Astrocyte of the cerebellum (primary cell): ENCODE measurements around the gene S100A2.
A peak's percentile ranks its signal among the peaks of the same experiment; 100 is the strongest.

Source experiments
- DNase-seq: peaks from one replicate; pipeline ENCODE4 v3.0.0-alpha.2; 2011; ENCODE audit warnings: low read depth
- H3K4me3 ChIP-seq: 2 replicates; pipeline ENCODE4 v1.5.1; 2011; ENCODE audit warnings: mild to moderate bottlenecking, low read depth, low read length, moderate library complexity
- in situ Hi-C: cut with HindIII; loops from 2 replicates; pipeline ENCODE4 v1.10.0; 2017; ENCODE audit warnings: low sequenced_read_pairs
- TF ChIP-seq, protein P1 (sequence below): IDR thresholded peaks from 2 replicates; pipeline ENCODE4 v1.5.1; 2012; ENCODE audit warnings: low read length, low read depth, moderate library complexity, mild to moderate bottlenecking; ENCODE audit errors: missing control alignments

Gene S100A2

DNA sequence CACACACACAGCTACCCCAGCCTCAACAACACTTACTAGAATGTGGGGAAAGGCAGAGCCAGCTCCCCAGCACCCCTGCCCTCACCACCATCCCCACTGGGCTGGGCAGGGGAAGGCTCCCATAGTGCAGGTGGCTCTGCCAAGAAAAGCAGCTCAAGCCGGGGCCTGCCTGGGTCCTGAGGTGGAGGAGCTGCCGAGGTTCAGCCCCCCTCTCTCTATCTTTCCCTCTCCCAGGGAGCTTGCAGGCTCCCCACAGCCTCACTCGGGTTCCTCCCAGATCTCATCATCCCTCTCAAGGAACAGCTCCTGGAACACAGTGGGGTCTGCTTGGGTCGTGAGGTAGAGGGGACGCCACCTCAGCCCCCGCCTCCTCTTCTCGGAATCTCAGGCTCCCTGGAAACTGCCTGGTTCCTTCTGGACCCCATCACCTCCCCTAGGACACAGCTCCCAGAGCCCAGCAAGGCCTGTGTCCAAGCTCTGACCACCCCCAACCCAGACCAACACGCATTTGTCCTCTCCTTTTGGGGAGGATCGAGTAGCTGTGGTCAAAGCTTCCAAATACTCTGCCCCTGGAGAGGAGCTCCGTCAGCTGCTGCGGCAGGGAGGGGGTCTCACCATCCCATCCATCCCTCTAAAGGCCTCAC is 46.6 kb upstream of the S100A2 start:
- in situ Hi-C loops = no loop called here
- peak overlapping the region; percentile 72 for H3K4me3 ChIP-seq
- TF ChIP-seq, protein P1, sequence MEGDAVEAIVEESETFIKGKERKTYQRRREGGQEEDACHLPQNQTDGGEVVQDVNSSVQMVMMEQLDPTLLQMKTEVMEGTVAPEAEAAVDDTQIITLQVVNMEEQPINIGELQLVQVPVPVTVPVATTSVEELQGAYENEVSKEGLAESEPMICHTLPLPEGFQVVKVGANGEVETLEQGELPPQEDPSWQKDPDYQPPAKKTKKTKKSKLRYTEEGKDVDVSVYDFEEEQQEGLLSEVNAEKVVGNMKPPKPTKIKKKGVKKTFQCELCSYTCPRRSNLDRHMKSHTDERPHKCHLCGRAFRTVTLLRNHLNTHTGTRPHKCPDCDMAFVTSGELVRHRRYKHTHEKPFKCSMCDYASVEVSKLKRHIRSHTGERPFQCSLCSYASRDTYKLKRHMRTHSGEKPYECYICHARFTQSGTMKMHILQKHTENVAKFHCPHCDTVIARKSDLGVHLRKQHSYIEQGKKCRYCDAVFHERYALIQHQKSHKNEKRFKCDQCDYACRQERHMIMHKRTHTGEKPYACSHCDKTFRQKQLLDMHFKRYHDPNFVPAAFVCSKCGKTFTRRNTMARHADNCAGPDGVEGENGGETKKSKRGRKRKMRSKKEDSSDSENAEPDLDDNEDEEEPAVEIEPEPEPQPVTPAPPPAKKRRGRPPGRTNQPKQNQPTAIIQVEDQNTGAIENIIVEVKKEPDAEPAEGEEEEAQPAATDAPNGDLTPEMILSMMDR = no peak
- DNase-seq = no peak

DNA sequence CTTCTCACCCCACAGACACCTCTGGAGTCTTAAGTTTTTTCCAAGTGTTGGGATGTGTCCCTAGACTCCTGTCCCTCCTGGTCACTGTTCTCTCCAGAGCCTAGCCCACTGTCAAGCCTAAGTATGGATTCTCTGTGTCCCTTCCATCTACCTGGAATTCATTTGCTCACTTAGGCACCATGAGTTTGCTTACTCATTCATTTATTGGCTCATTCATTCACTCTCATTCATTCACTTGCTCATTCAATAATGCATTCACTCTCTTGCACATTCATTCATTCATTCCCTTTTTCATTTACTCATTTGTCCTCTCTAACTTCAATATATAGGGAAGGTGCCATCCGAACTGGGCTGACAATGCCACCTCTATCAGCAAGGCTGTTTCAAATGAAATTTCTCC is 45.7 kb upstream of the S100A2 start:
- TF ChIP-seq, protein P1 = no peak
- peak overlapping the region; percentile 72 for H3K4me3 ChIP-seq
- DNase-seq = no peak
- in situ Hi-C loops = no loop called here

DNA sequence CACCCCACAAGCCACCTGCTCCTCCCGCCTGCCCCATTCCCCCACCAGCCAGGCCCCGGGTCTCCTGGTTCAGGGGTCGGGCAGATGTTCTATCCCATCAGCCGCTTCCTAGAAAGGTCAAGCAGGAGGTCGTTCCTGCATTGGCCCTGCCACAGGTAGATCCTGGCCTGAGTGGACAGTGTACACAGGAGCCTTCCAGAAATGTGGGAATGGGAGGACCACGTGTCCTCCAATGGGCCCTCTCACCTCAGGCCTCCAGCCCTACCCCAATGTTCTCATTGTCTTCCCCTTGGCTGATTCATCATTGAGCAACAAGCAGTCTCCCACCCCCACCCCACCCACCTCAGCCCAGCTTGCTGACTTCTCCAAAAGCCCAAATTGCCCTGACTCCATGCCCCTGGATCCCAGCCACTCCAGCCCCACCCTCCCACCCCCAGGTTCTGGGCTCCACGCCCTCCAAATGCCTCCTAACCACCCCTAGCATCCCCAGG is 45.2 kb upstream of the S100A2 start:
- peak overlapping the region; percentile 72 for H3K4me3 ChIP-seq
- DNase-seq = no peak
- TF ChIP-seq, protein P1 = no peak
- in situ Hi-C loops = no loop called here

DNA sequence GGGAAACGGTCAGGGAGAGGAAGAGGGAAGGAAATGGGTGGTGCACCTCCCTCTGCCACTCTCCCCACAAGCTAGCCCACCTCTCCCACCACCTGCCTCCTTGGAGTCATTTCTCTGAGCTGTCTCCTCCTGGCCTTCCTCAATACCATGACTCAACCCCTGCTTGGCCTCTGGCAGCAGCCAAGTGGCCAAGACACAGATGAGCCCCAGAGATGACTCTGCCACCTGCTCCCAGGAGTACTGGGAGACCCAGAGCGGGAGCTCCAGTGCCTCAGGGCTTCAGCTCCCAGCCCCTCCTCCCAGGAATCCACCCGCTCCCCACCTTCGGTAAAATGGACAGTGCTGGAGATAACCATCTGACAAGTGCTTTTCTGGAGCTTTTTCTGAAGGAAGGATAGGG is 44.7 kb upstream of the S100A2 start:
- DNase-seq = no peak
- TF ChIP-seq, protein P1 = no peak
- in situ Hi-C loops = no loop called here
- no peak overlapping the region for H3K4me3 ChIP-seq

DNA sequence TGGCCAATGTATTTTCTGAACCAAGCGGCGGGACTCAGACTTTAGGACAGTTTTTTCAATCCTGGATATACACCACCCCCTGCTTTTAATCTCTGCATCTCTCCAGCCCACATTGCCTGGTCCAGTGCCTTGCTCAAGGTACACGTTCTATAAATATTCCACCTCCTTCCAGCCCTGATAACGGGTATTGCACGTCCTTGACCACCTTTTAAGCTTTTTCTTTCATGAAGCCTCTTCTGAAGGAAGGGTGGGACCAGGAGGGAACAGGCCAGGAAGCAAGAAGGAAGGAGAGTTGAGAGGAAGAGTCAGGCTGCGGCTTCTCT is 43.9 kb upstream of the S100A2 start:
- TF ChIP-seq, protein P1 = no peak
- H3K4me3 ChIP-seq = peak overlapping the region; percentile 35
- in situ Hi-C loops = no loop called here
- DNase-seq = no peak

DNA sequence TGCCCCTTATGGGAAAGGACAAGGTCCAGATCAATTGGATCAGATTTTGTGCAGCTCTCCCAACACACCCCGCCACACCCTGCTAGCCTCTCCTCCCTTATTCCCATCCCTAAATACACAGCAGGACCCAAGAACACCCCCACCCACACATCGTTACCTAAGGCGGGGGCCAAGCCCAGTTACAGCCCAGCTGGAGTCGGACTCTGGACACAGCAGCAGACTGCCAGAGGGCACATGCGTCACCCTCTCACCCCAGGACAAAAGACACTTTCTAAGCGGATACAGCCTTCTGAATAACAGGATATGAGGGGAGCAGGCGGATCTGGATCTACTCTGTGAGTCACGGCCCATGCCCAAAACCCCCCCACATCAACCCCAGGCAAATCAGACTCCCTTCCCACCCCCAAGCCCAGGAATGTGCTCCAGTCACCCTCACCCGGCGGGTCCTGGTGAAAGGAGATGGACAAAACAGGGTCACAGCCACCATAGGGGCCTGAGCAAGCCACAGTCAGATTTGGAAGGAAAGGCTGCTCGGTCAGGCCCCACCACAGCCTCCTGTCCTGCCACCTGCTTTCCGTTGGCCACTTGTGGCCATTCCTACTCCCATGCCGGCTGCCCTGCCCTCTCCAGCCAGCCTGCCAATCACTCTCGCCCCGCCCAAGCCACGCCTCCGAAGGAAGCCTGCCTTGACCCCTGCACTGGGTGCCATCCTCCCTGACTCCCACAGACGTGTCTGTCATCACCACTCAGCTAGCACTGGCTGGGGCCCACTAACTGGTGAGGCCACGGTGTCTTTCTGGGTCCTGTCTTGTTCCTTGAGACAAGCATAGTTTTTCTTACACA is 43.3 kb upstream of the S100A2 start:
- DNase-seq = peak; percentile 58
- in situ Hi-C loops = no loop called here
- TF ChIP-seq, protein P1 = no peak
- peak overlapping the region; percentile 35 for H3K4me3 ChIP-seq
